Activated CD4-positive, alpha-beta memory T cell treated with anti-CD3 and anti-CD28 coated beads, Interleukin-2, amount 10 ng/mL, durations not matched to agents 7 days and 5 days (primary cell): ENCODE data around the gene CHST7. TPM values are rescaled to one million over a fixed set of nuclear protein-coding genes. Genes with fewer than 3 reads are reported as not detected.

ENCODE experiments used
- CTCF ChIA-PET: fragments of 350-600 bp; sonication (Branson Sonifier 250); formaldehyde crosslinking; loops from one replicate; lab custom pipeline; 2021; ENCODE audit warnings: antibody characterized with exemption, inconsistent platforms; lab: Charles Lee
- POLR2A ChIA-PET: fragments of 350-600 bp; sonication (Branson Sonifier 250); formaldehyde crosslinking; loops from one replicate; lab custom pipeline; 2021; ENCODE audit warnings: antibody characterized with exemption; lab: Charles Lee
- DNase-seq: peaks from one replicate; pipeline ENCODE4 v3.0.0-alpha.2; 2020
- H3K27ac Mint-ChIP-seq: one replicate; pipeline ENCODE4 v1.8.0; 2021; ENCODE audit warnings: mild to moderate bottlenecking, mixed read lengths
- H3K27me3 Mint-ChIP-seq: one replicate; pipeline ENCODE4 v1.8.0; 2021; ENCODE audit warnings: mixed read lengths
- H3K36me3 Mint-ChIP-seq: one replicate; pipeline ENCODE4 v1.8.0; 2021; ENCODE audit warnings: low read depth, mixed read lengths
- H3K4me1 Mint-ChIP-seq: one replicate; pipeline ENCODE4 v1.8.0; 2021; ENCODE audit warnings: mixed read lengths
- H3K4me3 Mint-ChIP-seq: one replicate; pipeline ENCODE4 v1.8.0; 2021; ENCODE audit warnings: mild to moderate bottlenecking, mixed read lengths
- H3K9me3 Mint-ChIP-seq: one replicate; pipeline ENCODE4 v1.8.0; 2021; ENCODE audit warnings: mixed read lengths
- total RNA-seq, 2 experiments: library from RNA; stranded (reverse); gene quantifications; one replicate each; pipeline ENCODE4 v1.2.3, GENCODE V29; 2021

The CHST7 gene
- total RNA-seq, 2 experiments from 2014 or later, result 11.5 to 11.8 TPM

DNA sequence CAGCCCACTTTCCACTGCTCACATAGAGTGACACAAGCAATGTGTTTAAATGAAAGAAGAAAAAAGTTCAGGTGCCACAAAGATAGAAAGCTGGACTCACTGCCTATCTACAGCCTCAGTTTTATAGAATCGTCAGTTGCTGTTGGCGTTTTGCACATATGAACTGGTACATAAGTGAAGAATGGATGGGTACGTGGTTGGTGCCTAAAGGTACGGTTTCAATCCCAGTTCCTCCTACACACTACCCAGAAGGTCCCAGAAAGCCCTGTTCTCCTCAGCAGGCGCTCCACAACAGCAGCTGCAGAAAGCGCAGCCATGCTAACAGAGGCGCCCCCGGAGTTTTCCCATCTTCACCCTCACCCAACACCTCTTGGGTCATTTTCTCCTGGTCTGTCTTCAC lies 23.6 kb downstream of the CHST7 start:
- DNase-seq, result no peak
- H3K9me3 Mint-ChIP-seq, result no peaks in the 10 kb centered on the region
- CTCF ChIA-PET, result interaction anchor here (0.9 kb wide), 1 partner anchor 45 kb away, joined by 3 read pairs; no protein-coding TSS in a partner anchor
- H3K4me3 Mint-ChIP-seq, result no peak overlapping the region
- no peaks in the 10 kb centered on the region for H3K27me3 Mint-ChIP-seq
- peaks cover 24% of the 10 kb centered on the region for H3K36me3 Mint-ChIP-seq
- H3K27ac Mint-ChIP-seq, result no peak overlapping the region
- H3K4me1 Mint-ChIP-seq, result peaks cover 8% of the 10 kb centered on the region
- POLR2A ChIA-PET, result no interaction called here

GRCh38 chrX:46597771-46598170 lies 24.2 kb downstream of the CHST7 start:
- ChIA-PET CTCF (no interaction called here), POLR2A (interaction anchor here (0.9 kb wide), 1 partner anchor 11 kb away, joined by 4 read pairs; no protein-coding TSS in a partner anchor)
- Mint-ChIP-seq H3K4me3 (no peak overlapping the region), H3K36me3 (peaks cover 27% of the 10 kb centered on the region), H3K27me3 (no peaks in the 10 kb centered on the region), H3K4me1 (peaks cover 6% of the 10 kb centered on the region), H3K27ac (no peak overlapping the region), H3K9me3 (no peaks in the 10 kb centered on the region)
- no peak for DNase-seq

- ChIA-PET CTCF (interaction anchor here (1.5 kb wide), 1 partner anchor 43 kb away, joined by 5 read pairs; no protein-coding TSS in a partner anchor), POLR2A (interaction anchor here (0.8 to 1.5 kb wide), 2 partner anchors 9 to 11 kb away, joined by 3 read pairs; no protein-coding TSS in a partner anchor)
- H3K4me3 Mint-ChIP-seq, result no peak overlapping the region
- no peak overlapping the region for H3K27ac Mint-ChIP-seq
- H3K4me1 Mint-ChIP-seq, result peaks cover 9% of the 10 kb centered on the region
- H3K9me3 Mint-ChIP-seq, result no peaks in the 10 kb centered on the region
- no peak for DNase-seq
- no peaks in the 10 kb centered on the region for H3K27me3 Mint-ChIP-seq
- H3K36me3 Mint-ChIP-seq, result peaks cover 29% of the 10 kb centered on the region
Observed at GRCh38 chrX:46599051-46599560, 25.5 kb downstream of the CHST7 start.

GRCh38 chrX:46601283-46601682 lies 27.7 kb downstream of the CHST7 start:
- Mint-ChIP-seq H3K9me3 (no peaks in the 10 kb centered on the region), H3K4me1 (peaks cover 6% of the 10 kb centered on the region), H3K27me3 (no peaks in the 10 kb centered on the region), H3K27ac (no peak overlapping the region), H3K4me3 (no peak overlapping the region), H3K36me3 (peaks cover 25% of the 10 kb centered on the region)
- POLR2A ChIA-PET, result interaction anchor here (0.8 kb wide), 1 partner anchor 27 kb away, joined by 3 read pairs; no protein-coding TSS in a partner anchor
- CTCF ChIA-PET, result no interaction called here
- no peak for DNase-seq

GRCh38 chrX:46602468-46603102 lies 29.0 kb downstream of the CHST7 start:
- no peaks in the 10 kb centered on the region for H3K9me3 Mint-ChIP-seq
- H3K36me3 Mint-ChIP-seq, result peaks cover 25% of the 10 kb centered on the region
- H3K4me1 Mint-ChIP-seq, result peaks cover 11% of the 10 kb centered on the region
- ChIA-PET POLR2A (no interaction called here), CTCF (no interaction called here)
- no peak overlapping the region for H3K4me3 Mint-ChIP-seq
- no peak for DNase-seq
- H3K27me3 Mint-ChIP-seq, result no peaks in the 10 kb centered on the region
- H3K27ac Mint-ChIP-seq, result no peak overlapping the region

DNA sequence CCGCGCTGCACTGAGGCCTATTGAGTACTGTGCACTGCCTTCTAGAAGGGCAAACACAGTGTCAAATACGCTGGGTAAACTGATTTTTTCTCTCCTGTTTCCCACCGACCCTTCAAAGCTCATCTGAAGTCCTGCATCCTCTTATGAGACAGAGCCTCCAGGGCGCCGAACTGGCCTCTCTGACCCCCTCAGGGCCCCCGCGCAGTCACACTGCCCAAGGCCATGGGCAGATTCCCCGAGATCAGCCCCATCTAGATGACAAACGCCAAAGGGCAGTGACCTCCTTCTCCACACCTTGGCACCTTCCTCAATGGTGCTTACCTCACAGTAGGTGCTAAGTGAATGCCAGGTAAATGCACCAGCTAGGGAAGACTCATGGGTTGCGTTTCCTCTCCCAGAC lies 34.4 kb downstream of the CHST7 start:
- POLR2A ChIA-PET, result no interaction called here
- Mint-ChIP-seq H3K4me3 (no peak overlapping the region), H3K9me3 (no peaks in the 10 kb centered on the region), H3K27ac (peak overlapping the region; percentile 21), H3K27me3 (no peaks in the 10 kb centered on the region), H3K4me1 (peaks cover 53% of the 10 kb centered on the region), H3K36me3 (peaks cover 7% of the 10 kb centered on the region)
- DNase-seq, result no peak
- CTCF ChIA-PET, result no interaction called here

DNA sequence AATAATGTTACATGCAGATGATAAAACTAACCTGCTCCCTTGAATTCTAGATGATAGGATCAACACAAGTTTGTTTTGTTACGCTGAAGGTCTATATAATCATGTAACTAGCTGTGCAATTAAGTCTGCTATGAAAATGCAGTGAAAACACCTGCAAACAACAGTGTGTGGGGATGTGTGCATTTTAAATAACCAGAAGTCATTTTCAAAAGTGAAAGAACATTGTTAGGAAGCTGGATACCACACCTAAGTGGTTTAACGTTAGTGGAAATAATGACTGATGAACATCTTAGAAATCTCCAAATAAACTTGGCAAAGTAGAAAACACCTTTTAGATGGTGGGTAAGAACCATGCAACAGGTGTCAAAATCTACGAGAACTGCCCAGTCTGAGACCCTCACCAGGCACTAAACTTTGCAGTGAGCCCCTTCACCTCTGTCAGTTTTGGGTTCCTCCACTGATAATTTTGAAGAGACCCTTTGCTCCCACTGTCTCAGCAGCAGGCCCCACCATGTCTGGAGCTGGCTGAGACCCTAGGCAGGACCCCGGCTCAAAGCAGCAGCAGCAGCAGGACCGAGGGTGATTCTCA lies 36.6 kb downstream of the CHST7 start:
- CTCF ChIA-PET, result interaction anchor here (0.9 to 1.1 kb wide), 2 partner anchors 23 to 38 kb away, joined by 3 read pairs; no protein-coding TSS in a partner anchor
- no peaks in the 10 kb centered on the region for H3K27me3 Mint-ChIP-seq
- peak overlapping the region; percentile 81 for H3K27ac Mint-ChIP-seq
- H3K4me3 Mint-ChIP-seq, result no peak overlapping the region
- no peaks in the 10 kb centered on the region for H3K9me3 Mint-ChIP-seq
- peaks cover 61% of the 10 kb centered on the region for H3K4me1 Mint-ChIP-seq
- peaks cover 19% of the 10 kb centered on the region for H3K36me3 Mint-ChIP-seq
- POLR2A ChIA-PET, result interaction anchor here (0.8 to 3.1 kb wide), 7 partner anchors 11 to 38 kb away, joined by 3 to 19 read pairs (median 7); no protein-coding TSS in a partner anchor
- DNase-seq, result no peak

GRCh38 chrX:46611658-46612362 lies 38.2 kb downstream of the CHST7 start:
- Mint-ChIP-seq H3K36me3 (peaks cover 21% of the 10 kb centered on the region), H3K4me3 (peak overlapping the region; percentile 34), H3K9me3 (no peaks in the 10 kb centered on the region), H3K27me3 (no peaks in the 10 kb centered on the region), H3K4me1 (peaks cover 66% of the 10 kb centered on the region), H3K27ac (peak overlapping the region; percentile 86)
- peak; percentile 53 for DNase-seq
- POLR2A ChIA-PET, result interaction anchor here (0.9 to 3.1 kb wide), 6 partner anchors 16 to 40 kb away, joined by 3 to 19 read pairs (median 6); no protein-coding TSS in a partner anchor
- CTCF ChIA-PET, result interaction anchor here (0.9 to 1.3 kb wide), 2 partner anchors 12 to 30 kb away, joined by 3 to 5 read pairs; no protein-coding TSS in a partner anchor

- DNase-seq, result peak; percentile 37
- Mint-ChIP-seq H3K4me3 (peak overlapping the region; percentile 1), H3K9me3 (no peaks in the 10 kb centered on the region), H3K4me1 (peaks cover 37% of the 10 kb centered on the region), H3K27ac (peak overlapping the region; percentile 78), H3K27me3 (no peaks in the 10 kb centered on the region), H3K36me3 (peaks cover 58% of the 10 kb centered on the region)
- ChIA-PET POLR2A (interaction anchor here (1.0 to 1.4 kb wide), 3 partner anchors 11 to 87 kb away, joined by 3 to 5 read pairs (median 4); no protein-coding TSS in a partner anchor), CTCF (no interaction called here)
Observed at GRCh38 chrX:46617906-46618305, 44.3 kb downstream of the CHST7 start.

DNA sequence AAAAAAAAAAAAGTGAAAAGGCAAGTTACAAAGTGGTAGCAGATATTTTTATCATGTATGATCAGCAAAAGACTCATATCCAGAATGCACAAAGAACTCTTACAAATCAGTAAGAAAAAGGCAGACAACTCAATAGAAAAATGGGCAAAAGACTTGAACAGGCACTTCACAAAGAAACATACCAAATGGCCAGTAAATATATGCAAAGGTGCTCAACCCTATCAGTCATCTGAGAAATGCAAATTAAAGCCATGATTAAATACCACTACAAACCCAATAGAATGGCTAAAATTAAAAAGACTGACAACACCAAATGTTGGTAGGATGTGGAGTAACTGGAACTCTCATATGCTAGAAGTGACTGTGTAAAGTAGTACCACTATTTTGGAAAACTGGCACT lies 45.4 kb downstream of the CHST7 start:
- no peak overlapping the region for H3K27ac Mint-ChIP-seq
- no peaks in the 10 kb centered on the region for H3K27me3 Mint-ChIP-seq
- ChIA-PET POLR2A (no interaction called here), CTCF (no interaction called here)
- H3K9me3 Mint-ChIP-seq, result no peaks in the 10 kb centered on the region
- peaks cover 28% of the 10 kb centered on the region for H3K4me1 Mint-ChIP-seq
- H3K36me3 Mint-ChIP-seq, result peaks cover 49% of the 10 kb centered on the region
- DNase-seq, result no peak
- H3K4me3 Mint-ChIP-seq, result no peak overlapping the region

GRCh38 chrX:46620505-46620904 lies 46.9 kb downstream of the CHST7 start:
- ChIA-PET CTCF (no interaction called here), POLR2A (no interaction called here)
- H3K36me3 Mint-ChIP-seq, result peaks cover 41% of the 10 kb centered on the region
- H3K4me3 Mint-ChIP-seq, result no peak overlapping the region
- H3K27me3 Mint-ChIP-seq, result no peaks in the 10 kb centered on the region
- no peak overlapping the region for H3K27ac Mint-ChIP-seq
- peaks cover 24% of the 10 kb centered on the region for H3K4me1 Mint-ChIP-seq
- H3K9me3 Mint-ChIP-seq, result no peaks in the 10 kb centered on the region
- DNase-seq, result no peak

DNA sequence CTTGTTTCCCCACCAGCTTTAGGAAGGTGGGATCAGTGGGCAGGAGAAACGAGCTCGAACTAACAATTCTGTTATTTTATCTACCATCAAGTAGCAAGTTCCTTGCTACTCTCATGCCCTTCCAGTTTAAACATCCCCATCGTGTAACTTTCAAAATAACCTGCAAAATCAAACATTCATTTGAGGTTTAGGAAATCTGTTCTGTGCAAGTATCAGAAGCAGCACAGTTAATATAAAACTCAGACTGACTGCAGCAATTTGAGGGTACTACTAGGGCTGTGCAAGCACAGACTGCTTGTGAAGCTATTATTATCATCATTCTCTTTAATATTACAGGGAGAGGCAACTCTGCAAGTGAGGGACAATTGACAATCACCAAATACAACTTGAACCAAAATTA lies 48.0 kb downstream of the CHST7 start:
- H3K4me1 Mint-ChIP-seq, result peaks cover 28% of the 10 kb centered on the region

More for the DNA sequence above, 48.0 kb downstream of the CHST7 start:
- ChIA-PET POLR2A (no interaction called here), CTCF (no interaction called here)
- no peaks in the 10 kb centered on the region for H3K9me3 Mint-ChIP-seq
- no peak for DNase-seq
- no peak overlapping the region for H3K27ac Mint-ChIP-seq
- H3K27me3 Mint-ChIP-seq, result no peaks in the 10 kb centered on the region
- peaks cover 44% of the 10 kb centered on the region for H3K36me3 Mint-ChIP-seq
- no peak overlapping the region for H3K4me3 Mint-ChIP-seq
